T-helper 17 cell (primary cell): Measurements from ENCODE around the gene ERC1. TPM values are rescaled to one million over a fixed set of nuclear protein-coding genes. Genes with fewer than 3 reads are reported as not detected.

Experiments used
- ATAC-seq: fragments of 150-1000 bp; cut with Tn5 transposase; 2 replicates; pipeline ENCODE4 v1.10.0; 2021; ENCODE audit warnings: mild to moderate bottlenecking, moderate library complexity
- DNase-seq, 3 donors: peaks; one replicate each; pipeline versions ENCODE4 v3.0.0 to v3.0.0-alpha.2; 2020 to 2021
- H3K9me3 ChIP-seq: one replicate; pipeline ENCODE4 v1.7.0; 2013; ENCODE audit warnings: low read length, mild to moderate bottlenecking; ENCODE audit not compliant: control insufficient read depth, poor library complexity, severe bottlenecking
- H3K27ac Mint-ChIP-seq: one replicate; pipeline ENCODE4 v1.8.0; 2022; ENCODE audit warnings: mild to moderate bottlenecking, moderate library complexity, mixed read lengths
- H3K27me3 Mint-ChIP-seq: one replicate; pipeline ENCODE4 v1.8.0; 2022; ENCODE audit warnings: mixed read lengths
- H3K36me3 Mint-ChIP-seq: one replicate; pipeline ENCODE4 v1.8.0; 2022; ENCODE audit warnings: low read depth, mixed read lengths
- H3K4me1 Mint-ChIP-seq: one replicate; pipeline ENCODE4 v1.8.0; 2022; ENCODE audit warnings: mild to moderate bottlenecking, mixed read lengths
- H3K4me3 Mint-ChIP-seq: one replicate; pipeline ENCODE4 v1.8.0; 2022; ENCODE audit warnings: mild to moderate bottlenecking, moderate library complexity, mixed read lengths
- total RNA-seq, 4 donors: library from RNA in 2 of 4; stranded (reverse) in 2 of 4; gene quantifications; one replicate each; pipeline ENCODE4 v1.2.3 and lab custom pipeline; 2022 to 2026

ERC1 gene
- total RNA-seq, 2 donors from 2014 or later = 46.7 to 52.1 TPM

- ATAC-seq (no peak), DNase-seq (no peak)
- Mint-ChIP-seq H3K4me1 (peaks cover 8% of the 10 kb centered on the region), H3K4me3 (no peak overlapping the region), H3K27ac (no peak overlapping the region), H3K36me3 (peaks cover 6% of the 10 kb centered on the region), H3K27me3 (no peaks in the 10 kb centered on the region)
- peaks cover 5% of the 10 kb centered on the region for H3K9me3 ChIP-seq
Measured at GRCh38 chr12:1419849-1420371, 428.9 kb downstream of the ERC1 start.

- no peak overlapping the region for H3K4me3 Mint-ChIP-seq
- no peak for DNase-seq
- H3K27ac Mint-ChIP-seq = no peak overlapping the region
- peaks cover 4% of the 10 kb centered on the region for H3K36me3 Mint-ChIP-seq
- ATAC-seq = no peak
- H3K9me3 ChIP-seq = peaks cover 5% of the 10 kb centered on the region
- no peaks in the 10 kb centered on the region for H3K27me3 Mint-ChIP-seq
- H3K4me1 Mint-ChIP-seq = peaks cover 8% of the 10 kb centered on the region
Measured at GRCh38 chr12:1421091-1421846, 430.2 kb downstream of the ERC1 start.

GRCh38 chr12:1422604-1423315 is 431.7 kb downstream of the ERC1 start:
- Mint-ChIP-seq H3K4me1 (peaks cover 11% of the 10 kb centered on the region), H3K4me3 (no peak overlapping the region), H3K36me3 (peaks cover 4% of the 10 kb centered on the region), H3K27ac (peak overlapping the region; percentile 54), H3K27me3 (no peaks in the 10 kb centered on the region)
- ATAC-seq (peak; percentile 96), DNase-seq (no peak)
- peaks cover 5% of the 10 kb centered on the region for H3K9me3 ChIP-seq

- DNase-seq (no peak), ATAC-seq (no peak)
- Mint-ChIP-seq H3K27ac (peak overlapping the region; percentile 43), H3K4me1 (peaks cover 13% of the 10 kb centered on the region), H3K4me3 (no peak overlapping the region), H3K27me3 (no peaks in the 10 kb centered on the region), H3K36me3 (no peaks in the 10 kb centered on the region)
- H3K9me3 ChIP-seq = peaks cover 2% of the 10 kb centered on the region
Measured at GRCh38 chr12:1424674-1425395, 433.8 kb downstream of the ERC1 start.

GRCh38 chr12:1425396-1425729 is 434.3 kb downstream of the ERC1 start:
- ATAC-seq = no peak
- H3K27me3 Mint-ChIP-seq = no peaks in the 10 kb centered on the region
- peaks cover 13% of the 10 kb centered on the region for H3K4me1 Mint-ChIP-seq
- no peak overlapping the region for H3K4me3 Mint-ChIP-seq
- no peaks in the 10 kb centered on the region for H3K36me3 Mint-ChIP-seq
- DNase-seq = no peak
- peaks cover 2% of the 10 kb centered on the region for H3K9me3 ChIP-seq
- H3K27ac Mint-ChIP-seq = no peak overlapping the region

- ATAC-seq (no peak), DNase-seq (no peak)
- no peaks in the 10 kb centered on the region for H3K9me3 ChIP-seq
- Mint-ChIP-seq H3K36me3 (no peaks in the 10 kb centered on the region), H3K27me3 (no peaks in the 10 kb centered on the region), H3K4me1 (peaks cover 11% of the 10 kb centered on the region), H3K4me3 (no peak overlapping the region), H3K27ac (no peak overlapping the region)
Measured at GRCh38 chr12:1428671-1429070, 437.6 kb downstream of the ERC1 start.

- Mint-ChIP-seq H3K4me3 (no peak overlapping the region), H3K4me1 (peaks cover 7% of the 10 kb centered on the region), H3K36me3 (no peaks in the 10 kb centered on the region), H3K27ac (no peak overlapping the region), H3K27me3 (no peaks in the 10 kb centered on the region)
- H3K9me3 ChIP-seq = no peaks in the 10 kb centered on the region
- DNase-seq (no peak), ATAC-seq (no peak)
Measured at GRCh38 chr12:1429980-1430379, 439.0 kb downstream of the ERC1 start.

- no peaks in the 10 kb centered on the region for H3K9me3 ChIP-seq
- Mint-ChIP-seq H3K27me3 (no peaks in the 10 kb centered on the region), H3K36me3 (no peaks in the 10 kb centered on the region), H3K4me1 (peaks cover 7% of the 10 kb centered on the region), H3K4me3 (peak overlapping the region; percentile 70), H3K27ac (peak overlapping the region; percentile 68)
- ATAC-seq (no peak), DNase-seq (no peak)
Measured at GRCh38 chr12:1434296-1434955, 443.4 kb downstream of the ERC1 start.

- no peak overlapping the region for H3K4me3 Mint-ChIP-seq
- no peaks in the 10 kb centered on the region for H3K36me3 Mint-ChIP-seq
- DNase-seq (no peak), ATAC-seq (no peak)
- H3K27ac Mint-ChIP-seq = no peak overlapping the region
- H3K27me3 Mint-ChIP-seq = no peaks in the 10 kb centered on the region
- H3K9me3 ChIP-seq = no peaks in the 10 kb centered on the region
- peaks cover 7% of the 10 kb centered on the region for H3K4me1 Mint-ChIP-seq
Measured at GRCh38 chr12:1435044-1435443, 444.0 kb downstream of the ERC1 start.

- DNase-seq = no peak
- Mint-ChIP-seq H3K4me3 (no peak overlapping the region), H3K36me3 (no peaks in the 10 kb centered on the region), H3K27me3 (no peaks in the 10 kb centered on the region), H3K4me1 (peaks cover 7% of the 10 kb centered on the region), H3K27ac (no peak overlapping the region)
- no peak for ATAC-seq
- H3K9me3 ChIP-seq = no peaks in the 10 kb centered on the region
Measured at GRCh38 chr12:1435456-1435855, 444.4 kb downstream of the ERC1 start.

- Mint-ChIP-seq H3K36me3 (no peaks in the 10 kb centered on the region), H3K4me1 (peaks cover 7% of the 10 kb centered on the region), H3K4me3 (no peak overlapping the region), H3K27me3 (no peaks in the 10 kb centered on the region), H3K27ac (no peak overlapping the region)
- no peak for ATAC-seq
- H3K9me3 ChIP-seq = no peaks in the 10 kb centered on the region
- DNase-seq = no peak
Measured at GRCh38 chr12:1436015-1436414, 445.0 kb downstream of the ERC1 start.

- no peaks in the 10 kb centered on the region for H3K27me3 Mint-ChIP-seq
- H3K27ac Mint-ChIP-seq = no peak overlapping the region
- H3K4me3 Mint-ChIP-seq = no peak overlapping the region
- H3K4me1 Mint-ChIP-seq = peaks cover 7% of the 10 kb centered on the region
- H3K9me3 ChIP-seq = no peaks in the 10 kb centered on the region
- no peaks in the 10 kb centered on the region for H3K36me3 Mint-ChIP-seq
- DNase-seq (no peak), ATAC-seq (no peak)
Measured at GRCh38 chr12:1436981-1437380, 446.0 kb downstream of the ERC1 start.

GRCh38 chr12:1439201-1439600 is 448.2 kb downstream of the ERC1 start:
- no peaks in the 10 kb centered on the region for H3K9me3 ChIP-seq
- Mint-ChIP-seq H3K36me3 (no peaks in the 10 kb centered on the region), H3K27me3 (no peaks in the 10 kb centered on the region), H3K4me3 (no peak overlapping the region), H3K4me1 (peaks cover 7% of the 10 kb centered on the region), H3K27ac (no peak overlapping the region)
- ATAC-seq = no peak
- DNase-seq = no peak
